Astrocyte of the spinal cord (primary cell): ENCODE data around the gene TMEM123.

ENCODE experiments used
- DNase-seq: peaks from one replicate; pipeline ENCODE4 v3.0.0; 2011; ENCODE audit warnings: low read depth, low spot score
- H3K4me3 ChIP-seq: 2 replicates; pipeline ENCODE4 v1.5.1; 2011; ENCODE audit warnings: low read depth, mild to moderate bottlenecking, low read length, moderate library complexity
- in situ Hi-C: cut with HindIII; loops from 2 replicates; pipeline ENCODE4 v1.10.0; 2017; ENCODE audit warnings: low sequenced_read_pairs
- TF ChIP-seq, protein P1 (sequence below): IDR thresholded peaks from 2 replicates; pipeline ENCODE4 v1.5.1; 2012; ENCODE audit warnings: low read depth, mild to moderate bottlenecking, low read length, inconsistent platforms

TMEM123 gene

DNA sequence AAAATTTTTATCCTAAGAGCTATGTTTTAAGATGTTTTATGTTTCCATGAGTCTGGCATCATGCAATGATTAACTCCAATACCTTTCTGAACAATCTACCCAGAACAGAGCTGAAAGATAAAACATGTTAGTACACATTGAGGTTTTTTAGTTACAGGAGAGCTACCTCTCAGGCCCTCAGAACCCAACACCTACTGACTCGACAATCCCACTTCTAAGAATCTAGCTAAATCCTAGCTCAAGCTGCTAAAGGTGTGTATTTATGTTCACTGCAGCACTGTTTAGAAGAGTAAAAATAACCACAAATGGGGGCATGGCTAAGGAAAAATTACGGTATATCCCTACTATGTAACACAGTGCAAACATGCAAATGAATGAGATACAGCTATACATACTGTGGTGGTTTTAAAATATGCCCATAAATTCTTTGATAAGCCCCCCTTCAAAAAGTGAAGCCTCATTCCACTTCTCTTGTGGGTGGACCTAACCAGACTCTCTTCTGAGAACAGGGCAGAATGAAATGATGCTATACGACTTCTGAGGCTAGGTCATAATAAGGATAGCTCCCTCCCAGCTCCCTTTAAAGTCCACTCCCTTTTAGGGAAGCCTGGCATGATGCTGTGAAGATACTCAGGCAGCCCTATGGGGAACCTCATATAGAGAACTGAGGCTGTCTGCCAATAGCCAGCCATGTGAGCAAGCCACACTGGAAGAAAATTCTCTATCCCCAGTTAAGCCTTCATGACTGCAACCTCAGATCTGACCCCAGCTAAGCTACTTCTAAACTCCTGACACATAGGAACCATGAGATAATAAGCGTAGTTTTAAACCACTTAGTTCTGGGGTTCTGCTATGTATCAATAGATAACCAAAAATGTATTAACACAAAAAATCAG, 29.5 kb downstream of the TMEM123 start:
- in situ Hi-C loops: no loop called here
- H3K4me3 ChIP-seq: no peak overlapping the region
- TF ChIP-seq, protein P1, sequence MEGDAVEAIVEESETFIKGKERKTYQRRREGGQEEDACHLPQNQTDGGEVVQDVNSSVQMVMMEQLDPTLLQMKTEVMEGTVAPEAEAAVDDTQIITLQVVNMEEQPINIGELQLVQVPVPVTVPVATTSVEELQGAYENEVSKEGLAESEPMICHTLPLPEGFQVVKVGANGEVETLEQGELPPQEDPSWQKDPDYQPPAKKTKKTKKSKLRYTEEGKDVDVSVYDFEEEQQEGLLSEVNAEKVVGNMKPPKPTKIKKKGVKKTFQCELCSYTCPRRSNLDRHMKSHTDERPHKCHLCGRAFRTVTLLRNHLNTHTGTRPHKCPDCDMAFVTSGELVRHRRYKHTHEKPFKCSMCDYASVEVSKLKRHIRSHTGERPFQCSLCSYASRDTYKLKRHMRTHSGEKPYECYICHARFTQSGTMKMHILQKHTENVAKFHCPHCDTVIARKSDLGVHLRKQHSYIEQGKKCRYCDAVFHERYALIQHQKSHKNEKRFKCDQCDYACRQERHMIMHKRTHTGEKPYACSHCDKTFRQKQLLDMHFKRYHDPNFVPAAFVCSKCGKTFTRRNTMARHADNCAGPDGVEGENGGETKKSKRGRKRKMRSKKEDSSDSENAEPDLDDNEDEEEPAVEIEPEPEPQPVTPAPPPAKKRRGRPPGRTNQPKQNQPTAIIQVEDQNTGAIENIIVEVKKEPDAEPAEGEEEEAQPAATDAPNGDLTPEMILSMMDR: no peak
- DNase-seq: no peak

DNA sequence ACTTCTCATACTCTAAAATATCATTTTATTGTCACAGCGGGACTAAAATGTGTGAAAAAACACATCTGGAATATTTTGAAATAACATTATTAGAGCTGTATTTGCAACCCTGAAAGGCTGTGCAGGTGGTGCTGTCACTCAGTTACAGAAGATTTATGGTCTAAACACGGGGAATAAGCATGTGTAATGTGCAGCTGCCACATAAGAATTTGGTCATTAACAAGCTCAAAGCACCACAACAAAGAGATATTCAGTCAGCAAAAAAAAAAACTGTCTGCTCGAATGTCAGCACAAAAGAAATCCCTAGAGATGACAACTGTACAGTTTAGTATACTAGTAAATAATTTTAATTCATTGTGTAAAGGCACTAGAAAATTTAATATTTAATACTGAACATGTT, 31.3 kb downstream of the TMEM123 start:
- no peak overlapping the region for H3K4me3 ChIP-seq
- TF ChIP-seq, protein P1: no peak
- DNase-seq: no peak
- in situ Hi-C loops: no loop called here

DNA sequence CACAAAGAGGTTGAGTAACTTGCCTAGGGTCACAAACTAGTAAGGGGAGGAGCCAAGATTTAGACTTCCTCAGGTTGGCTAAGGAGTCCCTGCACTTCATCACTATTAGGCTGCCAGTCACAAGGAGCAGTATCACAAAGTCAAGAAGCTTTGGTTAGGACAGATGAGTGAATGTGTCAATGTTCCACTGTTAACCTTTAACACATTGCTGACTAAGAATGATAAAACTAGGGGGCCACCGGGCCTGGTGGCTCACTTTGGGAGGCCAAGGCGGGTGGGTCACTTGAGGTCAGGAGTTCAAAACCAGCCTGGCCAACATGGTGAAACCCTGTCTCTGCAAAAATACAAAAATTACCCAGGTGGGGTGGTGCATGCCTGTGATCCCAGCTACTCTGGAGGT, 32.0 kb downstream of the TMEM123 start:
- in situ Hi-C loops: no loop called here
- TF ChIP-seq, protein P1: no peak
- no peak overlapping the region for H3K4me3 ChIP-seq
- no peak for DNase-seq

DNA sequence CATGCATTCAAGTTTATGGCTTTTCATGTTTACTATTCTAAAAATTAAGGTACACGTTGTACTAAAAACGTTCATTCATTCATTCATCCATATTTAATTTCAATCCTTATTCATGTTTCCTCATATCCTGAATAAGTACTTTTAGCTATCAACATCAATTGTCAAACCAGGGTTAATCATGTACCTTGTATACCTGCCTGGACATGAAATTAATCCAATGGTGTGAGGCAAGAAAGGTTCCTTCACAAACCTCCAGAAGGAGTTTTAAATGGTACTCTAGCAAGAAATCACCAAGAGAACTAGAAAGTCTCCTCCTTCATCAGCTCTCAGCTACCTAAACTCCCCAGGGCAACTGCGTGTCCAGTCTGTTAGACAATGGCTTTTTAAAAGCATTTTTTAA, 33.4 kb downstream of the TMEM123 start:
- no peak overlapping the region for H3K4me3 ChIP-seq
- TF ChIP-seq, protein P1: no peak
- no peak for DNase-seq
- in situ Hi-C loops: no loop called here

DNA sequence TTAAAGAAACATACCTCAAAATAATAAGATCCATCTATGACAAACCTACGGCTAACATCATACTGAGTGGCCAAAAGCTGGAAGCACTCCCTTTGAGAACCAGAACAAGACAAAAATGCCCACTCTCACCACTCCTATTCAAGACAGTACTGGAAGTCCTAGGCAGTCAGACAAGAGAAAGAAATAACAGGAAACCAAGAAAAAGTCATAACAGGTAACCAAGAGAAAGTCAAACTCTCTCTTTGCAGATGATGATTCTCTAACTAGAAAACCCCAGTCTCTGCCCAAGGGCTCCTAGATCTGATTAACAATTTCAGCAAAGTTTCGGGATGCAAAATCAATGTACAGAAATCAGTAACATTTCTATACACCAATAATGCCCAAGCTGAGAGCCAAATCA, 35.6 kb downstream of the TMEM123 start:
- in situ Hi-C loops: no loop called here
- TF ChIP-seq, protein P1: no peak
- DNase-seq: no peak
- no peak overlapping the region for H3K4me3 ChIP-seq

DNA sequence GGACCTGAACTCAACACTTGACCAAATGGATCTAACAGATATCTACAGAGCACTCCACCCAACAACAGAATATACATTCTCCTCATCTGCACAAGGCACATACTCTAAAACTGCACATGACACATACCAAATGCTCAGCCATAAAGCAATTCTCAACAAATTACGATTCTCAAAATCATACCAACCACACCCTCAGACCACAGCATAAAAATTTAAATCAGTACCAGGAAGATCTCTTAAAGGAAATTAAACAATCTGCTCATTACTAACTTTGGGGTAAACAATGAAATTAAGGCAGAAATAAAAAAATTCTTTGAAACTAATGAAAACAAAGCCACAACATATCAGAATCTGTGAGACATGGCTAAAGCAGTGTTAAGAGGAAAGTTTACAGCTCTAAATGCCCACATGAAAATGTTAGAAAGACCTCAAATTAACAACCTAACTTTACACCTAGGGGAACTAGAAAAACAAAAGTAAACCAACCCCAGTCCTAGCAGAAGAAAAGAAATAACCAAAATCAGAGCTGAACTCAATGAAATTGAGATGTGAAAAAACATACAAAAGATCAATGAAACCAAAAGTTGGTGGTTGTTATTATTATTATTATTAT, 37.2 kb downstream of the TMEM123 start:
- no peak overlapping the region for H3K4me3 ChIP-seq
- TF ChIP-seq, protein P1: no peak
- in situ Hi-C loops: no loop called here
- DNase-seq: no peak
